Myocyte (in vitro differentiated cells): ENCODE data around the gene DIS3L2. TPM values are rescaled to one million over a fixed set of nuclear protein-coding genes. Genes with fewer than 3 reads are reported as not detected.
"Not testable (repeated sequence)": the region's sequence is repeated elsewhere in the genome, so short reads cannot be mapped to it uniquely, and the experiment has no call there.

Source experiments
- DNase-seq: peaks from one replicate; pipeline ENCODE4 v3.0.0-alpha.2; 2012; ENCODE audit warnings: low read depth
- total RNA-seq: library from RNA; depleted of rRNA; stranded (reverse); fragments of >200 nt; gene quantifications from 2 replicates; pipeline ENCODE4 v1.2.3, GENCODE V29; 2014

Gene DIS3L2
- total RNA-seq, 1 donor from 2014 or later: 20.5 TPM

DNA sequence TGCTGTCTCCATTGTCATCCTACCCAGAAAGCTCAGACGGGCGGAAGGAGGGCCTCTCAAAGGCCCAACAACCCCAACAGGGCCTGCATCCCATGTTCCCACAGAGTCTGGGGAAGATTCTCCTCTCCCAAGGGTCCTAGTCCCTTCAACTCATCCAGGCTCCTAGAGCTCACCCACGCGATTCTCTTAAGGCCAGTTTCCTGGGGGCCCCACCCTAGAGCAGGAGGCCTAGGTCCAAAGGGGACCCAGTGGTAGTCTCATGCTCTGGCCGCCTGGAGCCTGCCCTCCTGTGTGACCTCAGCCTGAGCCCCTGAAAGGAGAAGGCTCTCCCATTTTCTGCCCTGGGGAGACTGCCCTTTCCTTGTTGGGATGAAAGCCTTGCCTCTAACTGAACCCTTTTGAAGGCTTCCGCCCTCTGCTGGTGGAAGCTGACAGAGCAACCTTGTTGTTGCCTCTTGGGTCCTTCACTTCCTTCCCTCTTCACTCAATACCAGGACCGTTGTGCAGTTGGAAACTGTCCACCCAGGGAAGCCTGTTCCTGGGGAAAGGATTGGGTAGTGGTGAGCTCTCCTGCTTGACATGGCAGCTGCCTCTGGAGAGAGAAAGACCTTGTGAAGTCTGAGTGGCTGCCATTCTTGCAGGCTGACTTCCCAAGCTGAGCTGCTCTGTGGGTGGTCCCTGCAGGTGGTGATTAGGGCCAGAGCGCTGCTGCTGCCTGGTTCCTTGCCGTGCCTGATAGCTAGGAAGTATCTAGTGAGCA is 331.1 kb downstream of the DIS3L2 start:
- peak; percentile 74 for DNase-seq

- no peak for DNase-seq
These were observed 331.7 kb downstream of the DIS3L2 start for GRCh38 chr2:232293191-232293590.

DNA sequence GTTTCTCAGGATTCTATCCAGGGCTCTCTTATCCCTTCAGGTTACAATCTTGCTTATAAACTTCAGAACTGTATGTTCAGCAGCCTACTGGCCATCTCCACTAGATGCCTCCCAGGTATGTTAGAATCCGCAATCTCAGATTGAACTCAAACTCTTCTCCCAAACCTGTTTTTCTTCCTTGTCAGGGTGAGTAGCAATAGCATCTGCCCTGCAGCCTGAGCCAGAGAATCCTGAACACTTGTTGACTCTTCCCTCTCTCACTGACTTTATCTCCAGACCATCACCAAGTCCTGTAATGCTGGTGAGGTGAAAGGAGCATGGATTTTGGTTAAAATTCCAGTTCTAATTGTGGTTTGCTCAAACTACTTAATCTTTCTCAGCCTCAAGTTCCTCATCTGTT is 334.5 kb downstream of the DIS3L2 start:
- DNase-seq: no peak

DNA sequence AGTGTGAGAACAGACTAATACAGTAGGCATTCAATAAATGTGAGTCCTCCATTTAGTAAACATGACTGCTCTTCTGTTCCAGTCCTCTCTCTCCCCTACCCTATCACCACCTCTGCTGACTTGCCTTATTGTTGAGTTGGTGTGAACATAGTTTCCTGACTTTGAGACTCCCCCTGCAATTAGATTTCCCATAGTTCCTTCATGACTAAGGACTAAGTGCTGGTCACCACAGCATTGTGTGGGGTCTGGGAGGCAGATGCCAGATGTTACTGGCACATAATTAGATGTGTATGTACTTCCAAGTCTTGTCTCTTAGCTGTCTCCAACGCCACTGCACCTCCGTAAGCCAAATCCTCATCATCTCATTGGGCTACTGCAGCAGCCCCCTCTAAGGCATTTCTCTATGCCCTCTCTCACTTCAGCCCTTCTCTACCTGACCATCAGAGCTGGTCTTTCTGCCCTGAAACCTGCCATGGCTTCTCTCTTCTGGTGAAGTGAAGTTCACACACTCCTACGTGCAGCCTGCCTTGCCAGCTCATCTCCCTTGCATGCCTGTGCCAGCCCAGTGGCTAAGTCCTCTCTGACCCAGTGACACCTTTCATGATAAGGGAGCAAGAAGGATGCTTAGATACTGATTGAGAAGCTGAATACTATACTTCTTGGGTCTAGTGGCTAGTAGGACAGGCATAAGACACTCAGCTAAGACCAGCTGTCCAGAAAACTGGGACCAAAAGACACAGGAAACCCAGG is 335.4 kb downstream of the DIS3L2 start:
- DNase-seq: no peak

GRCh38 chr2:232299084-232299483 is 337.6 kb downstream of the DIS3L2 start:
- no peak for DNase-seq

DNA sequence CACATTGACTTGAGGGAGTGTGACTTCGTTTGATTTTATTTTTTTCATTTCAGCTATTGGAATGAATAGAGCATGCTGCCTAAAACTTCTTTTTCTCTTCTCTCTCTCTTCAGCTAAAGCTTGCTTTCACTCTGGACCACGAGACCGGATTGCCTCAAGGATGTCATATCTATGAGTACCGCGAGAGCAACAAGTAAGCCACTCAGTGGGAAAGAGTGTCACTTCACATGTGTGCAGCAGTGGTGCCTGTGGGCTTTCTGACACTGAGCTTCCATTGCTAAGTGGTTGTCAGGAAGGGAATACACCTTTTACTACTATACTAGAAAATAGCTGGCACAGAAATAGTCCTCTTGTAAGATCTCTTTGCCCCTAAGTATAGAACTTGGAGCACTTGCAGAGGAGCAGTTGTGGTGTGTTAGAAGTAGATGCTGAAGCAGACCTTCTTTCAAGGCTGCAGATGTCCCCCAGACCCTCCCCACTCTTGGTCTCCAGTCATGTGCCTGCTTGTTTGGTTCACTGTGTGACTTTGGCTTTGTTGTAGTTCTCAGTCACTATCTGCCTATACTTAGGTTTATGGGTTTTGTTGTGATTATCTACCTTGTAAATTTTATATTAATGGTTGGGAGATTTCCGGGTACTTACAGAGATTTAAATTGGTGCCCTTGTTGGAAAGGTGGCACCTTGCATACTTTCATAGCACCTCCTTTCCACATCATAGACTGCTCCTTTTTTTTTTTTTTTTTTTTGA is 338.6 kb downstream of the DIS3L2 start:
- no peak for DNase-seq

- peak; percentile 32 for DNase-seq
These were observed 339.4 kb downstream of the DIS3L2 start for GRCh38 chr2:232300894-232301387.

GRCh38 chr2:232304236-232304635 is 342.7 kb downstream of the DIS3L2 start:
- no peak for DNase-seq

GRCh38 chr2:232306741-232307305 is 345.3 kb downstream of the DIS3L2 start:
- no peak for DNase-seq

DNA sequence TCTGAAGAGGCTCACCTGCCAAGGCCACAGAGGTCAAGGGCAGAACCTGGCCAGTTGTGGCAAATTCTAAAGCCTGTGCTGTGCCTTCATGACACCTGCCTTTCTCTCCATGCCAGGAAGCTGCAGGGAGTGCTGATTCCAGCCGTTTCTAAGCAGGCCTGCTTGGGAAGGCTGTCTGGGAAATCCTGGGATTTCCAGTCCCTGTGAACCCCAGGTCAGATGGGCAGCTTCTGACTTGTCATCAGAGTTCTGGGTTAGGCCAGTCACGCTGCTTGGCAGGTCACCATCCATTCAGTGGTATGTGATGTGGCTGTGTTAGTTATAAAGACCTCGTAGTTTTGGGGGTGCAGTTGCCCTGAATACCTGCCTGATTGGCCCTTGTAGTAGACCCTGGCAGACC is 346.3 kb downstream of the DIS3L2 start:
- no peak for DNase-seq

DNA sequence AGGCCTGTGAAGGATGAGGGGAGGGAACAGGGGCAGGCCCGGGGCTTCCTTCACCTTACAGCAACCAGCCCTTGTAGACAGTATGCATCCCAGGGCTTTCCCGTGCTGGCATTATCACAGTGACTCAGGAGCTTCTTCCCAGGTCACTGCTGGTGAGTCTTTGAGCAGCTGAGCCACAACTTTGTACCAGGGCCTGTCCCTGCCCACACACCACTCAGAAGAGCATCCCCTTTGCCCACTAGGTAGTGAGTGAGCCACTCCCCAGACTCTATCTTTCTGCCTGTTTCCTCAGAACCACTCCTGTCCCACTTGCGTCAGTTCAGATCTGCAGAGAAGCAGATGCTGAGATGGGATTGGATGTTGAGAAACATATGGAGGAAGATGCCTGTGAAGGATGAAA is 347.5 kb downstream of the DIS3L2 start:
- DNase-seq: no peak

DNA sequence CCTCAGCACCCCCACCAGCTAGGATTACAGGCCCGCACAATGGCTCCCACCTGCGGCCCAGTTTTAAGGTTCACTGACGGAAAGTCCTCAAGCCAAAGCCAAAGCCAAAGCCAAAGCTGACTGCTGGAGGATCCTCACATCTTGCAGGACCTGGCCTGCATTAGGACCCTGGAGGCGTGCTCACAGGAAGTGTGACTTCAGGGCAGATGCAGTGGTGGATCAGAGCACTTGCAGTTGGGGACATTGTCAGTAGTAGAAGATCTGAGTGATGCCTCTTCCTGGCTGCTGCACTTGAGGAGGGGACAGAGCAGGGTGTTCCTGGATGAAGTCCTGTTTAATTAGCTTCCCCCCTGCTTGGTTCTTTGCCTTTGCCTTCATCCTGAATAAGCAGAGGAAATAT is 348.1 kb downstream of the DIS3L2 start:
- DNase-seq: no peak

GRCh38 chr2:232310121-232310520 is 348.6 kb downstream of the DIS3L2 start:
- no peak for DNase-seq

GRCh38 chr2:232310696-232311095 is 349.2 kb downstream of the DIS3L2 start:
- DNase-seq: peak; percentile 65

GRCh38 chr2:232313645-232314044 is 352.1 kb downstream of the DIS3L2 start:
- DNase-seq: not testable (repeated sequence)

GRCh38 chr2:232315049-232315922 is 353.8 kb downstream of the DIS3L2 start:
- DNase-seq: peak; percentile 99

DNA sequence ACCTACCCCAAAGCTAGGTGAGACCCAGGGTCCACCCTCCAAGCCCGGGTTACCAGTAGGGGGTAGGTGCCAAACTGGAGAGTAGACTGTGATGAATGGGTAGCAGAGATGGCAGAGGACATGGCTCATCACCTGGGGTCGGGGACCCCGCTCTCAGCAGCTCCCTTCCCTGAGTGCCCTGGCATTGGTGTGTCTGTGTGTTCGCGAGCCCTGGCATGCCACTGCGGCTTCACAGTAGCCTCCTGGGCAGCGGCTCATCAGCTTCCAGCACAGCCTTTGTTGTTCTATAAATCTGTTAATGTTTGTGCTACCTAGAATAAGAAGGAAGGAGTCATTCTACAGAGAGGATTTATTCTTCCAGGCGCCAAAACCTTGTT is 354.4 kb downstream of the DIS3L2 start:
- no peak for DNase-seq

DNA sequence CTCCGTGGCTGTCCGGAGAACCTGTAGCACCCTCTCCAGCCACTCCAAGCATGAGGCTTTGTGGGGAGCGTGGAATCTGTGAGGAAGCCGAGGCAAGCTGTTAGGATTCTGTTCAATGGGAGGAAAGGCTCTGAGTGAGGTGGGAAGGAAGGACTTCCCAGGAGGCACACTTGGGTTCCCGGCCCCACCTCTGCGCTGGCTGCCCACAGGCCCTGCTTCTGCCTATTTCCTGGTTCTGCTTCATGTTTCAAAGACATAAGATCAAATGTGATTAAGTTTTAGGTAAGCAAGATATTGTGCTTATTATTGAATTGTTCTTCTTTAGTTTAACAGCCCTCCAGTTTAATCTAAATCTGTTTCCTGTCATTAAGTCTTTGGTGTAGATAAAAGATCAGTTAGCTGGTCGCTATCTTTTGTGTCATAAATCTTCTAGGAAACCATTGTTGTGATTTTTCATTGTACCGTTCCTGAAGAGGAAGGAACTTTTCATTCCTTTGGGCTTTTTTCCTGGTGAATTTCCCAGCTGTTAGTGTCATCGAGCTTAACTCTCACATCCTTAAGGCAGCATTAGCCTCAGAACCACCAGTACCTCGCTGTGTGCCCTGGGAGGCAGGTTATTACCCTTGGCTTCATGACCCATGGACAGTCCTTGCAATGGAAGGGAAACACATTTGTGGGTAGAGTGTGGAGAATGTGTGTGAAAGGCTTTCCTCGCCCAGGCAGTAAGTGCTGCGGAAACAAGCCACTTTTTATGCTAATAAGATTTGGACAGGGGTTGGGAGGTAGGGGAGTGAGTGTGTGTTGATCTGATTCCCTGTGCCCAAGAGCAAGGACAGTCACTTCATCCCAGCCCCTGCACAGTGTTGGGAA is 355.2 kb downstream of the DIS3L2 start:
- DNase-seq: peak; percentile 92

DNA sequence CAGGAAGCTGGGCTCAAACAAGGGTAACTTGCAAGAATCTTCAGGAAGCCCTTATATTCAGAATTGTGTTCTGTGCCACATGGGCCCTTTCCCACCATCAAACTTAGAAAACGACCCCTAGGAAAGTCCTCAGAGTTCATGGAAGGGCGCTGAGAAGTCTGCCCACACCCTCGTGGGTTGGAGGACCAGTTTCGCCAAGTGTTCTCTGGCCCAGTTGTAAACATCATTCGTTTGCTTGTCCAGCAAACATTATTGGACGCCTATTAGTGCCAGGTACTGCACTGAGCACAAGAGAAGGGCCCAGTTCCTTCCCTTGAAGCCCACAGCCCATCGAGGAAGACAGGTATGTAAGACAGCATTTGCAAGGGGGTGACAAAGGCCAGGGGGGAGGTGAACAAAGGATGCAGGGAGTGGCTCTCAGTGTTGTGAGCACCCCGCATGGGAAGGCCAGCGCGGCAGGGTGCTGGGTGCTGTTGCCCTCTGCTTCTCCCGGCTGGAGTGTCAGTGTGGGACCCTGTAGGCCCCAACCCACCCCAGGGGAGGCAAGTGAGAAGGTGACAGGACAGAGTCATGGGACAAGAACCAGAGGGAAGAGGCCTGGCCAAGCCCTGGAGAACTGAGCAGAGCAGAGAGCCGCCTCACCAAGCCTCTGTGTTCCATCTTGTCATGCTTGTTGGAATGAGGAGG is 356.8 kb downstream of the DIS3L2 start:
- no peak for DNase-seq
